Endothelial cell of umbilical vein (primary cell): ENCODE results near the gene MAN2B2. TPM values are rescaled to one million over a fixed set of nuclear protein-coding genes. Genes with fewer than 3 reads are reported as not detected.

ENCODE experiments used
- BruUV-seq: library from RNA; stranded (reverse); fragments of 400-500 nt; replicated peaks from 2 replicates; lab custom pipeline; 2021; lab: Mats Ljungman, UMichigan
- CTCF ChIA-PET: fragments of 300-600, 350-600 bp; sonication (Branson Sonifier 250); formaldehyde crosslinking; loops from one replicate; lab custom pipeline; 2021; ENCODE audit warnings: antibody characterized with exemption, inconsistent platforms; lab: Charles Lee
- POLR2A ChIA-PET: fragments of 300-600, 350-600 bp; sonication (Branson Sonifier 250); formaldehyde crosslinking; loops from one replicate; lab custom pipeline; 2021; ENCODE audit warnings: antibody characterized with exemption, inconsistent platforms; lab: Charles Lee
- DNase-seq: peaks from one replicate; pipeline ENCODE4 v3.0.0-alpha.2; 2011; ENCODE audit warnings: low read depth, low spot score
- FAIRE-seq: peaks from 2 replicates; lab custom pipeline; 2011; peaks lifted over from hg19 to GRCh38; lab: Jason Lieb, UNC
- H2AFZ ChIP-seq: 2 replicates; pipeline ENCODE4 v1.6.0; 2012; ENCODE audit warnings: low read depth, low read length, control low read depth, inconsistent platforms
- H3K27ac ChIP-seq: 2 replicates; pipeline ENCODE4 v1.5.1; 2011; ENCODE audit warnings: low read depth, mild to moderate bottlenecking, control low read depth, low read length, moderate library complexity; ENCODE audit not compliant: insufficient read depth
- H3K27me3 ChIP-seq, 2 experiments: 2 replicates each; pipeline versions ENCODE4 v1.6.0 to v1.6.1; 2011; ENCODE audit warnings: low read length in 2 of 2, mixed read lengths in 1 of 2; ENCODE audit not compliant: control insufficient read depth in 2 of 2, insufficient read depth in 2 of 2
- H3K36me3 ChIP-seq, 2 experiments: 2 replicates in 1 of 2; 3 replicates in 1 of 2; pipeline ENCODE4 v1.5.1; 2011; ENCODE audit warnings: low read length in 2 of 2, mild to moderate bottlenecking in 1 of 2, moderate library complexity in 1 of 2; ENCODE audit not compliant: control insufficient read depth in 2 of 2, insufficient read depth in 2 of 2; ENCODE audit errors: extremely low read depth in 1 of 2
- H3K4me1 ChIP-seq: 3 replicates; pipeline ENCODE4 v1.5.1; 2011; ENCODE audit warnings: mild to moderate bottlenecking, low read length; ENCODE audit not compliant: control insufficient read depth, insufficient read depth; ENCODE audit errors: extremely low read depth
- H3K4me2 ChIP-seq: 2 replicates; pipeline ENCODE4 v1.6.1; 2011; ENCODE audit warnings: low read length, control low read depth, mixed read lengths; ENCODE audit not compliant: insufficient read depth
- H3K4me3 ChIP-seq, 3 experiments: fragments of 200-600 bp in 1 of 3; sonication (generic), shearing (Covaris generic) in 1 of 3; replicated peaks in 1 of 3; 2 replicates each; pipeline ENCODE4 v1.5.1; 2011 to 2016; ENCODE audit warnings: control low read depth in 3 of 3, low read length in 3 of 3, mild to moderate bottlenecking in 2 of 3, inconsistent platforms in 1 of 3, low read depth in 1 of 3, moderate library complexity in 1 of 3; ENCODE audit not compliant: insufficient read depth in 1 of 3
- H3K79me2 ChIP-seq: 2 replicates; pipeline ENCODE4 v1.6.0; 2012; ENCODE audit warnings: low read length, inconsistent platforms; ENCODE audit not compliant: control insufficient read depth, insufficient read depth
- H3K9ac ChIP-seq: replicated peaks from 2 replicates; pipeline ENCODE3; 2011; ENCODE audit warnings: low read length, control low read depth; ENCODE audit not compliant: insufficient read depth; ENCODE audit errors: extremely low read depth
- H3K9me1 ChIP-seq: replicated peaks from 3 replicates; pipeline ENCODE4 v1.6.0; 2011; ENCODE audit warnings: mild to moderate bottlenecking, low read length; ENCODE audit not compliant: control insufficient read depth, insufficient read depth; ENCODE audit errors: extremely low read depth
- H3K9me3 ChIP-seq: replicated peaks from 2 replicates; pipeline ENCODE4 v1.5.1; 2012; ENCODE audit warnings: low read length, inconsistent platforms; ENCODE audit not compliant: control insufficient read depth, insufficient read depth
- H4K20me1 ChIP-seq: replicated peaks from 2 replicates; pipeline ENCODE3; 2011; ENCODE audit warnings: mild to moderate bottlenecking, low read length; ENCODE audit not compliant: control insufficient read depth, insufficient read depth; ENCODE audit errors: extremely low read depth
- EZH2 ChIP-seq: IDR thresholded peaks from 2 replicates; pipeline ENCODE4 v1.6.1; 2012; ENCODE audit warnings: borderline replicate concordance, low read depth, mild to moderate bottlenecking, moderate library complexity, low read length, inconsistent platforms; ENCODE audit not compliant: severe bottlenecking
- FOS ChIP-seq: IDR thresholded peaks from 2 replicates; pipeline ENCODE4 v1.6.1; 2011; ENCODE audit warnings: mild to moderate bottlenecking, low read length, moderate library complexity, borderline replicate concordance; ENCODE audit not compliant: insufficient read depth
- GATA2 ChIP-seq: IDR thresholded peaks from 2 replicates; pipeline ENCODE4 v1.7.0; 2011; ENCODE audit warnings: low read depth, mild to moderate bottlenecking, moderate library complexity, mixed read lengths, low read length; ENCODE audit not compliant: insufficient read length, insufficient read depth
- JUN ChIP-seq: IDR thresholded peaks from 2 replicates; pipeline ENCODE4 v1.6.1; 2011; ENCODE audit warnings: borderline replicate concordance, low read depth; ENCODE audit not compliant: insufficient read length, insufficient read depth
- MYC ChIP-seq: IDR thresholded peaks from one replicate; pipeline ENCODE4 v1.6.1; 2011; ENCODE audit warnings: mild to moderate bottlenecking, low read depth, low read length
- POLR2A ChIP-seq: IDR thresholded peaks from 2 replicates; pipeline ENCODE4 v1.6.1; 2012; ENCODE audit warnings: low read depth, mild to moderate bottlenecking, control low read depth, low read length
- POLR2AphosphoS5 ChIP-seq: IDR thresholded peaks from 2 replicates; pipeline ENCODE4 v1.6.1; 2012; ENCODE audit warnings: low read depth, mild to moderate bottlenecking, control low read depth, low read length, moderate library complexity; ENCODE audit not compliant: insufficient read depth
- dilution Hi-C: fragments of 300-500 bp; cut with MboI; formaldehyde crosslinking; loops from one replicate; pipeline ENCODE4 v1.15.0; 2019; ENCODE audit warnings: low sequenced_read_pairs; ENCODE audit not compliant: extremely low pct_ligation_motif_present
- intact Hi-C: fragments of 100-400 bp; cut with micrococcal nuclease; formaldehyde crosslinking; loops from one replicate; pipeline ENCODE4 v1.10.0; 2022
- polyA plus RNA-seq, 4 experiments: library from polyadenylated mRNA; depleted of rRNA in 3 of 4; stranded (reverse) in 3 of 4; unstranded in 1 of 4; fragments of >200 nt; gene quantifications; 2 replicates each; pipeline versions ENCODE4 v1.2.1 to v1.2.3, GENCODE V29; 2011 to 2012; ENCODE audit warnings: missing spikeins in 1 of 4
- total RNA-seq: library from RNA; stranded (reverse); gene quantifications from 2 replicates; pipeline ENCODE4 v1.2.3, GENCODE V29; 2021
- TF ChIP-seq, protein P1 (sequence below): IDR thresholded peaks from 2 replicates; pipeline ENCODE4 v1.6.1; 2011; ENCODE audit not compliant: insufficient read depth, insufficient read length
- TF ChIP-seq, protein P2 (sequence below), 2 donors: IDR thresholded peaks; 1 replicate in 1 of 2; 2 replicates in 1 of 2; pipeline ENCODE4 v1.5.1; 2011; ENCODE audit warnings: low read length in 2 of 2, mild to moderate bottlenecking in 2 of 2, moderate library complexity in 2 of 2, control low read depth in 1 of 2, inconsistent platforms in 1 of 2, low read depth in 1 of 2; ENCODE audit not compliant: insufficient read depth in 1 of 2; ENCODE audit errors: extremely low read depth in 1 of 2

Gene MAN2B2
- total and polyA plus RNA-seq, 2 donors (not counting 3 experiments of a cell fraction or from before 2014, with no cell fraction given) = 15.7 to 25.1 TPM

DNA sequence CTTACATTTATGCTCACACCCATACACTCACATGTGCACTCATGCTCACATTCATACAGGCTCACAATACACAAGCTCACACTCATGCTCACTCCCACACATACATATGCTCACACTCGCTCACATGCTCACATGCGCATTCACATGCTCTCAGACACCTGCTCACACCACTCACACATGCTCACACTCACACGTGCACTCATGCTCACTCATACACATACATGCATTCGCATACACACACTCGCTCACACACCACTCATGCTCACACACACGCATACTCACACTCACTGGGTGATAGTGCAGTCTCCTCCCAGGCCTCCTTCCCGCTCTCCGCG lies 90.3 kb downstream of the MAN2B2 start:
- Histone ChIP-seq H3K27ac (no peak overlapping the region), H4K20me1 (no peaks in the 10 kb centered on the region), H3K4me1 (no peaks in the 10 kb centered on the region), H3K36me3 (no peaks in the 10 kb centered on the region), H2AFZ (no peak overlapping the region), H3K79me2 (no peaks in the 10 kb centered on the region), H3K4me2 (no peak overlapping the region), H3K4me3 (no peak overlapping the region), H3K9me3 (no peaks in the 10 kb centered on the region), H3K27me3 (peaks cover 27 to 35% of the 10 kb centered on the region in 2 experiments), H3K9me1 (no peaks in the 10 kb centered on the region), H3K9ac (no peak overlapping the region)
- intact Hi-C loops = no loop called here
- no peak for TF ChIP-seq POLR2AphosphoS5
- TF ChIP-seq GATA2 = no peak
- TF ChIP-seq, protein P1, sequence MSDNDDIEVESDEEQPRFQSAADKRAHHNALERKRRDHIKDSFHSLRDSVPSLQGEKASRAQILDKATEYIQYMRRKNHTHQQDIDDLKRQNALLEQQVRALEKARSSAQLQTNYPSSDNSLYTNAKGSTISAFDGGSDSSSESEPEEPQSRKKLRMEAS = no peak
- TF ChIP-seq MYC = no peak
- TF ChIP-seq JUN = no peak
- TF ChIP-seq POLR2A = no peak
- TF ChIP-seq, protein P2, sequence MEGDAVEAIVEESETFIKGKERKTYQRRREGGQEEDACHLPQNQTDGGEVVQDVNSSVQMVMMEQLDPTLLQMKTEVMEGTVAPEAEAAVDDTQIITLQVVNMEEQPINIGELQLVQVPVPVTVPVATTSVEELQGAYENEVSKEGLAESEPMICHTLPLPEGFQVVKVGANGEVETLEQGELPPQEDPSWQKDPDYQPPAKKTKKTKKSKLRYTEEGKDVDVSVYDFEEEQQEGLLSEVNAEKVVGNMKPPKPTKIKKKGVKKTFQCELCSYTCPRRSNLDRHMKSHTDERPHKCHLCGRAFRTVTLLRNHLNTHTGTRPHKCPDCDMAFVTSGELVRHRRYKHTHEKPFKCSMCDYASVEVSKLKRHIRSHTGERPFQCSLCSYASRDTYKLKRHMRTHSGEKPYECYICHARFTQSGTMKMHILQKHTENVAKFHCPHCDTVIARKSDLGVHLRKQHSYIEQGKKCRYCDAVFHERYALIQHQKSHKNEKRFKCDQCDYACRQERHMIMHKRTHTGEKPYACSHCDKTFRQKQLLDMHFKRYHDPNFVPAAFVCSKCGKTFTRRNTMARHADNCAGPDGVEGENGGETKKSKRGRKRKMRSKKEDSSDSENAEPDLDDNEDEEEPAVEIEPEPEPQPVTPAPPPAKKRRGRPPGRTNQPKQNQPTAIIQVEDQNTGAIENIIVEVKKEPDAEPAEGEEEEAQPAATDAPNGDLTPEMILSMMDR (IDR thresholded peaks at IDR 0.05; ENCODE audit: extremely low read depth in 1 of 2, insufficient read depth in 1 of 2, low read depth in 1 of 2, low read length in 2 of 2) = no peak
- TF ChIP-seq FOS = no peak
- no peak for TF ChIP-seq EZH2
- dilution Hi-C loops = no loop called here
- no TSS peak for BruUV-seq
- CTCF ChIA-PET = no interaction called here
- FAIRE-seq = no peak
- POLR2A ChIA-PET = no interaction called here
- no peak for DNase-seq
